HEK293 (cell line): ENCODE data around the gene ZBTB20.

Experiments
- CTCF ChIA-PET: fragments of 350-600 bp; formaldehyde crosslinking; extraction: SDS; loops from one replicate; lab custom pipeline; 2021; ENCODE audit warnings: antibody characterized with exemption; lab: Yijun Ruan, JAX
- POLR2A ChIA-PET: fragments of 300-600 bp; formaldehyde crosslinking; extraction: SDS; loops from one replicate; lab custom pipeline; 2020; ENCODE audit warnings: antibody characterized with exemption, inconsistent platforms; lab: Yijun Ruan, JAX
- H3K27ac ChIP-seq: fragments of 200-500 bp; sonication (Bioruptor generic); 2 replicates; pipeline ENCODE4 v1.5.1; 2014; ENCODE audit warnings: low read depth, low read length, control low read depth, inconsistent platforms; ENCODE audit errors: extremely low read depth
- H3K36me3 ChIP-seq, 2 experiments: fragments of 200-500 bp in 1 of 2; sonication (Bioruptor generic) in 1 of 2; 1 replicate in 1 of 2; 2 replicates in 1 of 2; pipeline ENCODE4 v1.5.1; 2014 to 2017; ENCODE audit warnings: inconsistent platforms in 2 of 2, low read length in 2 of 2; ENCODE audit not compliant: control insufficient read depth in 2 of 2, insufficient read depth in 1 of 2
- H3K4me1 ChIP-seq: fragments of 200-500 bp; sonication (Bioruptor generic); 2 replicates; pipeline ENCODE4 v1.5.1; 2014; ENCODE audit warnings: mild to moderate bottlenecking, low read length, inconsistent platforms; ENCODE audit not compliant: control insufficient read depth, insufficient read depth
- H3K4me3 ChIP-seq: 2 replicates; pipeline ENCODE4 v1.5.1; 2011; ENCODE audit warnings: low read depth, mild to moderate bottlenecking, control low read depth, low read length, moderate library complexity
- H3K9me3 ChIP-seq: fragments of 200-500 bp; sonication (Bioruptor generic); 2 replicates; pipeline ENCODE4 v1.5.1; 2014; ENCODE audit warnings: low read depth, low read length, inconsistent platforms; ENCODE audit not compliant: control insufficient read depth, insufficient read depth
- GLIS2 ChIP-seq: fragments of 450-650 bp; formaldehyde crosslinking; IDR thresholded peaks from 2 replicates; pipeline ENCODE4 v1.5.1; 2016; ENCODE audit warnings: missing biosample characterization, missing genetic modification characterization
- IKZF3 ChIP-seq: fragments of 450-650 bp; IDR thresholded peaks from 2 replicates; pipeline ENCODE4 v1.5.0; 2018; ENCODE audit warnings: missing biosample characterization, mild to moderate bottlenecking, missing genetic modification characterization, moderate library complexity
- SP2 ChIP-seq: fragments of 450-650 bp; formaldehyde crosslinking; IDR thresholded peaks from 2 replicates; pipeline ENCODE4 v1.5.1; 2016; ENCODE audit warnings: missing biosample characterization, missing genetic modification characterization
- SP3 ChIP-seq: fragments of 450-650 bp; formaldehyde crosslinking; IDR thresholded peaks from 2 replicates; pipeline ENCODE4 v1.5.1; 2016; ENCODE audit warnings: missing biosample characterization, missing genetic modification characterization
- TCF7L2 ChIP-seq: IDR thresholded peaks from 2 replicates; pipeline ENCODE4 v1.6.1; 2011; ENCODE audit warnings: low read depth, mild to moderate bottlenecking, inconsistent platforms, low read length, moderate library complexity, borderline replicate concordance
- ZBTB48 ChIP-seq: fragments of 450-650 bp; formaldehyde crosslinking; IDR thresholded peaks from 2 replicates; pipeline ENCODE4 v1.5.1; 2016; ENCODE audit warnings: missing biosample characterization, missing genetic modification characterization
- ZFHX2 ChIP-seq: fragments of 450-650 bp; formaldehyde crosslinking; conservative IDR thresholded peaks from 2 replicates; pipeline ENCODE4 v1.5.1; 2016; ENCODE audit warnings: missing biosample characterization, missing genetic modification characterization
- ZNF133 ChIP-seq: fragments of 450-650 bp; formaldehyde crosslinking; IDR thresholded peaks from 2 replicates; pipeline ENCODE4 v1.5.1; 2016; ENCODE audit warnings: missing biosample characterization, missing genetic modification characterization
- ZNF174 ChIP-seq: fragments of 450-650 bp; formaldehyde crosslinking; IDR thresholded peaks from 2 replicates; pipeline ENCODE4 v1.5.0; 2017; ENCODE audit warnings: missing biosample characterization, mild to moderate bottlenecking, missing genetic modification characterization
- ZNF239 ChIP-seq: fragments of 450-650 bp; formaldehyde crosslinking; IDR thresholded peaks from 2 replicates; pipeline ENCODE4 v1.5.1; 2016; ENCODE audit warnings: missing biosample characterization, missing genetic modification characterization
- ZNF24 ChIP-seq: fragments of 450-650 bp; formaldehyde crosslinking; IDR thresholded peaks from 2 replicates; pipeline ENCODE4 v1.5.1; 2016; ENCODE audit warnings: missing biosample characterization, missing genetic modification characterization
- ZNF391 ChIP-seq: fragments of 450-650 bp; formaldehyde crosslinking; IDR thresholded peaks from 2 replicates; pipeline ENCODE4 v1.5.1; 2016; ENCODE audit warnings: low read depth, missing biosample characterization, missing genetic modification characterization, borderline replicate concordance
- ZNF510 ChIP-seq: fragments of 450-650 bp; formaldehyde crosslinking; IDR thresholded peaks from 2 replicates; pipeline ENCODE4 v1.5.1; 2018; ENCODE audit warnings: mild to moderate bottlenecking, missing genetic modification characterization, missing biosample characterization; ENCODE audit not compliant: insufficient replicate concordance
- ZNF514 ChIP-seq: fragments of 450-650 bp; formaldehyde crosslinking; IDR thresholded peaks from 2 replicates; pipeline ENCODE4 v1.5.1; 2016; ENCODE audit warnings: missing biosample characterization, missing genetic modification characterization
- ZNF548 ChIP-seq: fragments of 450-650 bp; formaldehyde crosslinking; IDR thresholded peaks from 2 replicates; pipeline ENCODE4 v1.5.1; 2016; ENCODE audit warnings: missing biosample characterization, missing genetic modification characterization
- ZNF626 ChIP-seq: fragments of 450-650 bp; sonication (Bioruptor Pico); formaldehyde crosslinking; IDR thresholded peaks from 2 replicates; pipeline ENCODE4 v1.5.1; 2018; ENCODE audit warnings: missing biosample characterization, missing genetic modification characterization, inconsistent platforms
- ZNF654 ChIP-seq: fragments of 450-650 bp; formaldehyde crosslinking; IDR thresholded peaks from 2 replicates; pipeline ENCODE4 v1.5.1; 2016; ENCODE audit warnings: low read depth, missing biosample characterization, missing genetic modification characterization
- ZNF670 ChIP-seq: fragments of 450-650 bp; formaldehyde crosslinking; IDR thresholded peaks from 2 replicates; pipeline ENCODE4 v1.5.1; 2016; ENCODE audit warnings: missing biosample characterization, missing genetic modification characterization, low read depth
- ZNF76 ChIP-seq: fragments of 450-650 bp; formaldehyde crosslinking; IDR thresholded peaks from 2 replicates; pipeline ENCODE4; 2016; ENCODE audit warnings: low read depth, missing biosample characterization, missing genetic modification characterization, borderline replicate concordance
- ZNF792 ChIP-seq: fragments of 450-650 bp; formaldehyde crosslinking; IDR thresholded peaks from 2 replicates; pipeline ENCODE4 v1.5.1; 2016; ENCODE audit warnings: missing biosample characterization, missing genetic modification characterization
- ZSCAN16 ChIP-seq: fragments of 450-650 bp; formaldehyde crosslinking; IDR thresholded peaks from 2 replicates; pipeline ENCODE4 v1.5.1; 2016; ENCODE audit warnings: missing biosample characterization, missing genetic modification characterization
- ZSCAN30 ChIP-seq: fragments of 450-650 bp; IDR thresholded peaks from 2 replicates; pipeline ENCODE4 v1.5.1; 2018; ENCODE audit warnings: missing biosample characterization, mild to moderate bottlenecking, missing genetic modification characterization, moderate library complexity
- TF ChIP-seq, protein P1 (sequence below): fragments of 450-650 bp; formaldehyde crosslinking; IDR thresholded peaks from 2 replicates; pipeline ENCODE4 v1.5.1; 2017; ENCODE audit warnings: missing biosample characterization, missing genetic modification characterization
- TF ChIP-seq, protein P2 (sequence below): fragments of 450-650 bp; formaldehyde crosslinking; IDR thresholded peaks from 2 replicates; pipeline ENCODE4 v1.5.1; 2016; ENCODE audit warnings: missing biosample characterization, missing genetic modification characterization
- TF ChIP-seq, protein P3 (sequence below): fragments of 450-650 bp; formaldehyde crosslinking; conservative IDR thresholded peaks from 2 replicates; pipeline ENCODE4 v1.5.1; 2016; ENCODE audit warnings: low read depth, missing biosample characterization, missing genetic modification characterization
- TF ChIP-seq, protein P4 (sequence below): fragments of 450-650 bp; IDR thresholded peaks from 2 replicates; pipeline ENCODE4 v1.5.1; 2018; ENCODE audit warnings: missing biosample characterization, mild to moderate bottlenecking, missing genetic modification characterization

Gene ZBTB20

DNA sequence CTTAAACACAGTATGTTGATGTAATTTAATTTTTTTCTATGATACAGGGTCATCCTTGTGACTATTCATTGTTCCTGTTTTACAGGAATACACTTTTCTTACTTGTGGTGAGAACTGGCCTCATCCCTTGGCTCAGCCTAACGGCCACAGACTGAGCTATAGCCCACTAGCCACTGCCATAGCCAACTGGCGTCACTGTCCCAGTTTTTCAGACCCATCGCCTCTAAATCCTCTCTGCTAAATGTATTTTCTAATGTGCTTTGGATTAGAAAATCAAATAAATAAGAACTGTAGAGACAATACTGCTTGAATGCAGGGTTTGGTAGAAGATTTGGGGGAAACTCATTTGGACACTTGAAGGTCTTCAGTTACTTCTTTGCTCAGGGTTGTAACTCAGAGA lies 740.2 kb downstream of the ZBTB20 start:
- ChIA-PET CTCF (interaction anchor here (1.2 kb wide), 1 partner anchor 12 kb away, joined by 5 read pairs; no protein-coding TSS in a partner anchor), POLR2A (no interaction called here)
- no peaks in the 10 kb centered on the region for H3K36me3 ChIP-seq
- H3K27ac ChIP-seq = no peak overlapping the region
- TF ChIP-seq ZNF133 (tag by site-specific recombination) = no peak
- TF ChIP-seq ZNF670 (tag by site-specific recombination) = no peak
- TF ChIP-seq, protein P1, sequence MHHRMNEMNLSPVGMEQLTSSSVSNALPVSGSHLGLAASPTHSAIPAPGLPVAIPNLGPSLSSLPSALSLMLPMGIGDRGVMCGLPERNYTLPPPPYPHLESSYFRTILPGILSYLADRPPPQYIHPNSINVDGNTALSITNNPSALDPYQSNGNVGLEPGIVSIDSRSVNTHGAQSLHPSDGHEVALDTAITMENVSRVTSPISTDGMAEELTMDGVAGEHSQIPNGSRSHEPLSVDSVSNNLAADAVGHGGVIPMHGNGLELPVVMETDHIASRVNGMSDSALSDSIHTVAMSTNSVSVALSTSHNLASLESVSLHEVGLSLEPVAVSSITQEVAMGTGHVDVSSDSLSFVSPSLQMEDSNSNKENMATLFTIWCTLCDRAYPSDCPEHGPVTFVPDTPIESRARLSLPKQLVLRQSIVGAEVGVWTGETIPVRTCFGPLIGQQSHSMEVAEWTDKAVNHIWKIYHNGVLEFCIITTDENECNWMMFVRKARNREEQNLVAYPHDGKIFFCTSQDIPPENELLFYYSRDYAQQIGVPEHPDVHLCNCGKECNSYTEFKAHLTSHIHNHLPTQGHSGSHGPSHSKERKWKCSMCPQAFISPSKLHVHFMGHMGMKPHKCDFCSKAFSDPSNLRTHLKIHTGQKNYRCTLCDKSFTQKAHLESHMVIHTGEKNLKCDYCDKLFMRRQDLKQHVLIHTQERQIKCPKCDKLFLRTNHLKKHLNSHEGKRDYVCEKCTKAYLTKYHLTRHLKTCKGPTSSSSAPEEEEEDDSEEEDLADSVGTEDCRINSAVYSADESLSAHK = no peak
- TF ChIP-seq ZFHX2 (tag by site-specific recombination) = no peak
- no peak for TF ChIP-seq ZNF792 (tag by site-specific recombination)
- no peak for TF ChIP-seq ZNF76
- no peak for TF ChIP-seq ZNF654 (tag by site-specific recombination)
- no peak for TF ChIP-seq ZNF514 (tag by site-specific recombination)
- no peak for TF ChIP-seq ZNF391
- TF ChIP-seq, protein P2, sequence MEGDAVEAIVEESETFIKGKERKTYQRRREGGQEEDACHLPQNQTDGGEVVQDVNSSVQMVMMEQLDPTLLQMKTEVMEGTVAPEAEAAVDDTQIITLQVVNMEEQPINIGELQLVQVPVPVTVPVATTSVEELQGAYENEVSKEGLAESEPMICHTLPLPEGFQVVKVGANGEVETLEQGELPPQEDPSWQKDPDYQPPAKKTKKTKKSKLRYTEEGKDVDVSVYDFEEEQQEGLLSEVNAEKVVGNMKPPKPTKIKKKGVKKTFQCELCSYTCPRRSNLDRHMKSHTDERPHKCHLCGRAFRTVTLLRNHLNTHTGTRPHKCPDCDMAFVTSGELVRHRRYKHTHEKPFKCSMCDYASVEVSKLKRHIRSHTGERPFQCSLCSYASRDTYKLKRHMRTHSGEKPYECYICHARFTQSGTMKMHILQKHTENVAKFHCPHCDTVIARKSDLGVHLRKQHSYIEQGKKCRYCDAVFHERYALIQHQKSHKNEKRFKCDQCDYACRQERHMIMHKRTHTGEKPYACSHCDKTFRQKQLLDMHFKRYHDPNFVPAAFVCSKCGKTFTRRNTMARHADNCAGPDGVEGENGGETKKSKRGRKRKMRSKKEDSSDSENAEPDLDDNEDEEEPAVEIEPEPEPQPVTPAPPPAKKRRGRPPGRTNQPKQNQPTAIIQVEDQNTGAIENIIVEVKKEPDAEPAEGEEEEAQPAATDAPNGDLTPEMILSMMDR (tag by site-specific recombination) = no peak
- TF ChIP-seq IKZF3 (tag by site-specific recombination) = no peak
- TF ChIP-seq ZSCAN16 (tag by site-specific recombination) = no peak
- TF ChIP-seq ZBTB48 = no peak
- TF ChIP-seq ZNF24 = no peak
- H3K4me3 ChIP-seq = no peak overlapping the region
- H3K9me3 ChIP-seq = no peaks in the 10 kb centered on the region
- 0 out of 2 replicates have a peak, but pooled peaks cover 4% of the 10 kb centered on the region for H3K4me1 ChIP-seq

DNA sequence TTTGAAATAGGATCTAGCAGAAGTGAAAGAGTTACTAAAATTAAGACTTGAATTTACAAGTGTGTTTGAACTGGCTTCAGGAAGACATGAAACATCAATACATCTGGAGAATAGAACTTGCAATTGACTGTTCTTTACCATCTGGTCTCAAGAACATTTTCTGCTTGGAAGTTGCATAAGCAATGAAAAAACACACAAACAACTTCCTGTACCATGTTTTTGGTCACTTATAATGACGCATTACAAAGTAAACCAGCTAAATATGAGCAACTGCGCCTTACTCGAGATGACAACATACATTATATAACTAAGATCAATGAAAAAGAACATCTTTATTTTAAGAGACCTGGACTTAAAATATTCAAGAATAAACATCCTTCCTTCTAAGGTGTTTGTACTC lies 740.8 kb downstream of the ZBTB20 start:
- Histone ChIP-seq H3K4me3 (no peak overlapping the region), H3K4me1 (0 out of 2 replicates have a peak, but pooled peaks cover 4% of the 10 kb centered on the region), H3K9me3 (no peaks in the 10 kb centered on the region), H3K27ac (no peak overlapping the region), H3K36me3 (no peaks in the 10 kb centered on the region)
- POLR2A ChIA-PET = no interaction called here
- CTCF ChIA-PET = interaction anchor here (1.2 kb wide), 1 partner anchor 12 kb away, joined by 5 read pairs; no protein-coding TSS in a partner anchor
- no peak for TF ChIP-seq ZNF174
- no peak for TF ChIP-seq SP2 (tag by site-specific recombination)
- TF ChIP-seq TCF7L2 = no peak
- TF ChIP-seq, protein P3, sequence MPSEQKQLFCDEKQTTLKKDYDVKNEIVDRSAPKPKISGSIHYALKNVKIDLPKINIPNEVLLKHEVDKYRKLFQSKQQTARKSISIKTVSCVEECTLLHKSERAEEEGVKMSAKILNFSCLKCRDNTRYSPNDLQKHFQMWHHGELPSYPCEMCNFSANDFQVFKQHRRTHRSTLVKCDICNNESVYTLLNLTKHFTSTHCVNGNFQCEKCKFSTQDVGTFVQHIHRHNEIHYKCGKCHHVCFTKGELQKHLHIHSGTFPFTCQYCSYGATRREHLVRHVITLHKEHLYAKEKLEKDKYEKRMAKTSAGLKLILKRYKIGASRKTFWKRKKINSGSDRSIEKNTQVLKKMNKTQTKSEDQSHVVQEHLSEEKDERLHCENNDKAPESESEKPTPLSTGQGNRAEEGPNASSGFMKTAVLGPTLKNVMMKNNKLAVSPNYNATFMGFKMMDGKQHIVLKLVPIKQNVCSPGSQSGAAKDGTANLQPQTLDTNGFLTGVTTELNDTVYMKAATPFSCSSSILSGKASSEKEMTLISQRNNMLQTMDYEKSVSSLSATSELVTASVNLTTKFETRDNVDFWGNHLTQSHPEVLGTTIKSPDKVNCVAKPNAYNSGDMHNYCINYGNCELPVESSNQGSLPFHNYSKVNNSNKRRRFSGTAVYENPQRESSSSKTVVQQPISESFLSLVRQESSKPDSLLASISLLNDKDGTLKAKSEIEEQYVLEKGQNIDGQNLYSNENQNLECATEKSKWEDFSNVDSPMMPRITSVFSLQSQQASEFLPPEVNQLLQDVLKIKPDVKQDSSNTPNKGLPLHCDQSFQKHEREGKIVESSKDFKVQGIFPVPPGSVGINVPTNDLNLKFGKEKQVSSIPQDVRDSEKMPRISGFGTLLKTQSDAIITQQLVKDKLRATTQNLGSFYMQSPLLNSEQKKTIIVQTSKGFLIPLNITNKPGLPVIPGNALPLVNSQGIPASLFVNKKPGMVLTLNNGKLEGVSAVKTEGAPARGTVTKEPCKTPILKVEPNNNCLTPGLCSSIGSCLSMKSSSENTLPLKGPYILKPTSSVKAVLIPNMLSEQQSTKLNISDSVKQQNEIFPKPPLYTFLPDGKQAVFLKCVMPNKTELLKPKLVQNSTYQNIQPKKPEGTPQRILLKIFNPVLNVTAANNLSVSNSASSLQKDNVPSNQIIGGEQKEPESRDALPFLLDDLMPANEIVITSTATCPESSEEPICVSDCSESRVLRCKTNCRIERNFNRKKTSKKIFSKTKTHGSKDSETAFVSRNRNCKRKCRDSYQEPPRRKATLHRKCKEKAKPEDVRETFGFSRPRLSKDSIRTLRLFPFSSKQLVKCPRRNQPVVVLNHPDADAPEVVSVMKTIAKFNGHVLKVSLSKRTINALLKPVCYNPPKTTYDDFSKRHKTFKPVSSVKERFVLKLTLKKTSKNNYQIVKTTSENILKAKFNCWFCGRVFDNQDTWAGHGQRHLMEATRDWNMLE (tag by site-specific recombination) = no peak
- no peak for TF ChIP-seq ZNF654 (tag by site-specific recombination)
- no peak for TF ChIP-seq ZSCAN30
- no peak for TF ChIP-seq ZNF626 (tag by site-specific recombination)
- no peak for TF ChIP-seq GLIS2 (tag by site-specific recombination)
- TF ChIP-seq, protein P4, sequence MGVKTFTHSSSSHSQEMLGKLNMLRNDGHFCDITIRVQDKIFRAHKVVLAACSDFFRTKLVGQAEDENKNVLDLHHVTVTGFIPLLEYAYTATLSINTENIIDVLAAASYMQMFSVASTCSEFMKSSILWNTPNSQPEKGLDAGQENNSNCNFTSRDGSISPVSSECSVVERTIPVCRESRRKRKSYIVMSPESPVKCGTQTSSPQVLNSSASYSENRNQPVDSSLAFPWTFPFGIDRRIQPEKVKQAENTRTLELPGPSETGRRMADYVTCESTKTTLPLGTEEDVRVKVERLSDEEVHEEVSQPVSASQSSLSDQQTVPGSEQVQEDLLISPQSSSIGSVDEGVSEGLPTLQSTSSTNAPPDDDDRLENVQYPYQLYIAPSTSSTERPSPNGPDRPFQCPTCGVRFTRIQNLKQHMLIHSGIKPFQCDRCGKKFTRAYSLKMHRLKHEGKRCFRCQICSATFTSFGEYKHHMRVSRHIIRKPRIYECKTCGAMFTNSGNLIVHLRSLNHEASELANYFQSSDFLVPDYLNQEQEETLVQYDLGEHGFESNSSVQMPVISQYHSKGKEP (tag by site-specific recombination) = no peak
- no peak for TF ChIP-seq ZNF548 (tag by site-specific recombination)
- TF ChIP-seq ZNF510 (tag by site-specific recombination) = no peak
- TF ChIP-seq SP3 (tag by site-specific recombination) = no peak
- TF ChIP-seq ZNF239 (tag by site-specific recombination) = no peak
